CD4-positive, alpha-beta T cell treated with Interleukin-17A for 4 hours (primary cell): Measurements from ENCODE around the gene BABAM2.

Experiments used
- DNase-seq: peaks from one replicate; pipeline ENCODE4 v3.0.0-alpha.2; 2020; ENCODE audit warnings: mixed read lengths

Gene BABAM2

GRCh38 chr2:28035163-28035690 is 144.7 kb downstream of the BABAM2 start:
- no peak for DNase-seq

- DNase-seq, result no peak
Observed at GRCh38 chr2:28035816-28036215, 145.3 kb downstream of the BABAM2 start.

GRCh38 chr2:28036307-28036706 is 145.8 kb downstream of the BABAM2 start:
- DNase-seq, result no peak

- DNase-seq, result no peak
Observed at GRCh38 chr2:28038722-28039121, 148.2 kb downstream of the BABAM2 start.

GRCh38 chr2:28045676-28046351 is 155.3 kb downstream of the BABAM2 start:
- no peak for DNase-seq

GRCh38 chr2:28046921-28047320 is 156.4 kb downstream of the BABAM2 start:
- DNase-seq, result no peak

GRCh38 chr2:28047681-28048080 is 157.2 kb downstream of the BABAM2 start:
- DNase-seq, result no peak

- no peak for DNase-seq
Observed at GRCh38 chr2:28048341-28048740, 157.8 kb downstream of the BABAM2 start.

GRCh38 chr2:28049416-28049815 is 158.9 kb downstream of the BABAM2 start:
- DNase-seq, result no peak

GRCh38 chr2:28049899-28050298 is 159.4 kb downstream of the BABAM2 start:
- no peak for DNase-seq

GRCh38 chr2:28052691-28053090 is 162.2 kb downstream of the BABAM2 start:
- no peak for DNase-seq

- no peak for DNase-seq
Observed at GRCh38 chr2:28053597-28053996, 163.1 kb downstream of the BABAM2 start.

GRCh38 chr2:28054916-28055315 is 164.4 kb downstream of the BABAM2 start:
- no peak for DNase-seq

GRCh38 chr2:28055325-28055970 is 164.9 kb downstream of the BABAM2 start:
- DNase-seq, result no peak

GRCh38 chr2:28058791-28059190 is 168.3 kb downstream of the BABAM2 start:
- DNase-seq, result no peak

GRCh38 chr2:28062867-28063266 is 172.3 kb downstream of the BABAM2 start:
- no peak for DNase-seq

- no peak for DNase-seq
Observed at GRCh38 chr2:28063492-28063962, 173.0 kb downstream of the BABAM2 start.

- no peak for DNase-seq
Observed at GRCh38 chr2:28067602-28068001, 177.1 kb downstream of the BABAM2 start.

GRCh38 chr2:28068088-28068487 is 177.6 kb downstream of the BABAM2 start:
- DNase-seq, result no peak

- DNase-seq, result no peak
Observed at GRCh38 chr2:28068527-28068926, 178.0 kb downstream of the BABAM2 start.

GRCh38 chr2:28071221-28071620 is 180.7 kb downstream of the BABAM2 start:
- no peak for DNase-seq

- no peak for DNase-seq
Observed at GRCh38 chr2:28074137-28074536, 183.6 kb downstream of the BABAM2 start.

GRCh38 chr2:28080911-28081310 is 190.4 kb downstream of the BABAM2 start:
- no peak for DNase-seq

- no peak for DNase-seq
Observed at GRCh38 chr2:28082131-28082530, 191.6 kb downstream of the BABAM2 start.
